MM.1S (cell line): ENCODE results near the gene RIMBP3B.
"Not testable (repeated sequence)": the region's sequence is repeated elsewhere in the genome, so short reads cannot be mapped to it uniquely, and the experiment has no call there.

Experiments used
- EZH2 ChIP-seq: fragments of 300-600 bp; sonication (generic); optimal IDR thresholded peaks from 2 replicates; pipeline ENCODE3; 2017; ENCODE audit warnings: low read depth, mild to moderate bottlenecking, antibody characterized with exemption, low read length, mixed read lengths
- EZH2phosphoT487 ChIP-seq: fragments of 300-600 bp; sonication (generic); IDR thresholded peaks from 2 replicates; pipeline ENCODE4 v1.6.1; 2018; ENCODE audit warnings: antibody characterized with exemption, low read length
- TF ChIP-seq, protein P1 (sequence below): fragments of 300-600 bp; sonication (generic); IDR thresholded peaks from 2 replicates; pipeline ENCODE4 v1.5.1; 2016; ENCODE audit warnings: antibody characterized with exemption, low read length, mixed read lengths

DNA sequence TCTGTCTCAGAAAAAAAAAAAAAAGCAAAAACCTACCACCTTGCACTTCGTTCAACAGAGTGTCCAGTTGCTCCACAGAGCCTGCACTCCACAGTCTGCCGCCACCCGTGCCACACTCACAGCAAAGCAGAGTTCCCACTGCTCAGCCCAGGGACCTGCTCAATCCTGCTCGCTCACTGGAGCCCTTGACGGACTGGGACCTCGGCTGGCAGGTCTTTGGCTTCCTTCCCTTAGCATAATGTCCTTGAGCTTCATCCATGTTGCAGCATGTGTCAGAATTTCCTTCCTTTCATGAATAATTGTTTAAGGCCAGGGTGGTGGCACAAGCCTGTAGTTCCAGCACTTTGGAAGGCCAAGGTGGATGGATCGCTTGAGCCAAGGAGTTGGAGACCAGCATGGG, 11.1 kb downstream of the RIMBP3B start:
- TF ChIP-seq, protein P1, sequence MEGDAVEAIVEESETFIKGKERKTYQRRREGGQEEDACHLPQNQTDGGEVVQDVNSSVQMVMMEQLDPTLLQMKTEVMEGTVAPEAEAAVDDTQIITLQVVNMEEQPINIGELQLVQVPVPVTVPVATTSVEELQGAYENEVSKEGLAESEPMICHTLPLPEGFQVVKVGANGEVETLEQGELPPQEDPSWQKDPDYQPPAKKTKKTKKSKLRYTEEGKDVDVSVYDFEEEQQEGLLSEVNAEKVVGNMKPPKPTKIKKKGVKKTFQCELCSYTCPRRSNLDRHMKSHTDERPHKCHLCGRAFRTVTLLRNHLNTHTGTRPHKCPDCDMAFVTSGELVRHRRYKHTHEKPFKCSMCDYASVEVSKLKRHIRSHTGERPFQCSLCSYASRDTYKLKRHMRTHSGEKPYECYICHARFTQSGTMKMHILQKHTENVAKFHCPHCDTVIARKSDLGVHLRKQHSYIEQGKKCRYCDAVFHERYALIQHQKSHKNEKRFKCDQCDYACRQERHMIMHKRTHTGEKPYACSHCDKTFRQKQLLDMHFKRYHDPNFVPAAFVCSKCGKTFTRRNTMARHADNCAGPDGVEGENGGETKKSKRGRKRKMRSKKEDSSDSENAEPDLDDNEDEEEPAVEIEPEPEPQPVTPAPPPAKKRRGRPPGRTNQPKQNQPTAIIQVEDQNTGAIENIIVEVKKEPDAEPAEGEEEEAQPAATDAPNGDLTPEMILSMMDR, result not testable (repeated sequence)
- not testable (repeated sequence) for TF ChIP-seq EZH2, EZH2phosphoT487
